Fibroblast of lung (primary cell): ENCODE results near the gene CHGA.

Source experiments
- EZH2 ChIP-seq: IDR thresholded peaks from 2 replicates; pipeline ENCODE4 v1.5.1; 2012; ENCODE audit warnings: low read length, control low read depth, mild to moderate bottlenecking; ENCODE audit errors: missing control alignments
- TF ChIP-seq, protein P1 (sequence below), 2 donors: IDR thresholded peaks in 1 of 2; conservative IDR thresholded peaks in 1 of 2; 1 replicate in 1 of 2; 2 replicates in 1 of 2; pipeline ENCODE4 v1.5.1; 2011 to 2012; ENCODE audit warnings: low read length in 2 of 2, control low read depth in 1 of 2, inconsistent platforms in 1 of 2, low read depth in 1 of 2, mild to moderate bottlenecking in 1 of 2

DNA sequence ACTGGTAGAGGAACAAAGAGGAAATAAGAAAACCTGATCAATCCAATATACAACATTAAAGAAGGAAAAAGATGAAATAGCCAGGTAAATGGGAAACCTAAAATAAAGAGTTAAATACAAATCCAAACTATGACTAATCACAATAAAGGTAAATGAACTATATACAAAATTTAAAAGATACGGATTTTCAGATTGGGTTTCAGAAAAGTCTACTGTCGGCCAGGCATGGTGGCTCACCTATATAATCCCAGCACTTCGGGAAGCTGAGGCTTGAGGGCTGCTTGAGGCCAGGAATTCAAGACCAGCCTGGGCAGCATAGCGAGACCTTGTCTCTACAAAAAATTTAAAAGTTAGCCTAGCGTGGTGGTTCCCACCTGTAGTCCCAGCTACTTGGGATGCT lies 39.9 kb upstream of the CHGA start:
- TF ChIP-seq, protein P1, sequence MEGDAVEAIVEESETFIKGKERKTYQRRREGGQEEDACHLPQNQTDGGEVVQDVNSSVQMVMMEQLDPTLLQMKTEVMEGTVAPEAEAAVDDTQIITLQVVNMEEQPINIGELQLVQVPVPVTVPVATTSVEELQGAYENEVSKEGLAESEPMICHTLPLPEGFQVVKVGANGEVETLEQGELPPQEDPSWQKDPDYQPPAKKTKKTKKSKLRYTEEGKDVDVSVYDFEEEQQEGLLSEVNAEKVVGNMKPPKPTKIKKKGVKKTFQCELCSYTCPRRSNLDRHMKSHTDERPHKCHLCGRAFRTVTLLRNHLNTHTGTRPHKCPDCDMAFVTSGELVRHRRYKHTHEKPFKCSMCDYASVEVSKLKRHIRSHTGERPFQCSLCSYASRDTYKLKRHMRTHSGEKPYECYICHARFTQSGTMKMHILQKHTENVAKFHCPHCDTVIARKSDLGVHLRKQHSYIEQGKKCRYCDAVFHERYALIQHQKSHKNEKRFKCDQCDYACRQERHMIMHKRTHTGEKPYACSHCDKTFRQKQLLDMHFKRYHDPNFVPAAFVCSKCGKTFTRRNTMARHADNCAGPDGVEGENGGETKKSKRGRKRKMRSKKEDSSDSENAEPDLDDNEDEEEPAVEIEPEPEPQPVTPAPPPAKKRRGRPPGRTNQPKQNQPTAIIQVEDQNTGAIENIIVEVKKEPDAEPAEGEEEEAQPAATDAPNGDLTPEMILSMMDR (conservative IDR thresholded peaks at IDR 0.05 in 1 of 2, IDR thresholded peaks at IDR 0.05 in 1 of 2; ENCODE audit: low read depth in 1 of 2, low read length in 2 of 2), result no peak
- TF ChIP-seq EZH2, result no peak
